ENCODE results near the gene SLC39A10.

DNA sequence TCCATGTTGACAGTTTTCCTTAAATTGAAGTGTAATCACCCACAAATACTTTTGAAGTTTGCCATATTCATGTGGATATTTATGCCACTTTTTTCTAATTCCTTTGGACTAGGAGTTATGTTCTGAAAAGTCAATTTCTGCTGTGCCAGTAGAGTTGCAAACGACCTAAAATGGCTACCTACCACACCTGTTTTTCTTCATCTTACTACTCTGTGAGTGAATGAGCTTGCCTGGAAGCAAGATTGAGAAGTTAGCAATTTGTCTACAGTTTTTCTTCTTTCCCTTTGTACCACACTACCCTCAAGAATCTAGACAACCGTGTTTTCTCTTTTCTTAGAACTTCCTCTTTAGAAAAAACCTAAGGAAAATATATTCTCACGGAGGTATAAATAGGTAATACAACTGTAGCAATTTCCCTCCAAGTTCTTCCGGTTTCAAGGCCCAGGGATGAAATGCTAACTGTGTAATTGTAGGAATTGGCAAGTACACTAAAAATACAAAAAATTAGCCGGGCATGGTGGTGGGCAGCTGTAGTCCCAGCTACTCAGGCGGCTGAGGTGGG, 7.3 kb upstream of the SLC39A10 start:
- TF ChIP-seq EZH2 (IDR thresholded peaks at IDR 0.05; ENCODE audit: insufficient read depth, poor library complexity, severe bottlenecking) (no peak), EZH2phosphoT487 (IDR thresholded peaks at IDR 0.05; ENCODE audit: insufficient read depth, low read depth) (no peak)

All from GM23248 (cell line).